Non-pigmented ciliary epithelial cell (primary cell): ENCODE data around the gene ENPP6.
"Not testable (repeated sequence)": the region's sequence is repeated elsewhere in the genome, so short reads cannot be mapped to it uniquely, and the experiment has no call there.

ENCODE experiments used
- DNase-seq: peaks from one replicate; pipeline ENCODE4 v3.0.0-alpha.2; 2010; ENCODE audit warnings: low read depth

ENPP6 gene

DNA sequence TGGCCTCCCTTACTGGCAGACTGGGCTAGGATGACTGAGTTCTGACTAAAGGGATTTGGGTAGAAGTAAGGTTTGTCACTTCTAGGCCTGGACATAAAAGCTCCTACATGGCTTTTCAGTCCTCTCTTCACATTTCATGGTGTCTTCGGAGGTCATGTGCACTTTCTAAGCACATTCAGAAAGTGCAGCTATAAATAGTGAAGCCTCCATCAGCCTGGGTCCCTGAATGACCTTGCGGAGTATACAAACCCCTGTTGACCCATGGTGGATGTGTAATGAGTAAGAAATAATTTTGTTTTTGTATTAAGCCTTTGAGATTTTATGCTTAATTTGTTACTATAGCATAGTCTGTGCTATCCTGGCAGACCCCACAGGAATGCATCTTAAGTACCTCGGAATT lies 158.6 kb downstream of the ENPP6 start:
- DNase-seq, result no peak

DNA sequence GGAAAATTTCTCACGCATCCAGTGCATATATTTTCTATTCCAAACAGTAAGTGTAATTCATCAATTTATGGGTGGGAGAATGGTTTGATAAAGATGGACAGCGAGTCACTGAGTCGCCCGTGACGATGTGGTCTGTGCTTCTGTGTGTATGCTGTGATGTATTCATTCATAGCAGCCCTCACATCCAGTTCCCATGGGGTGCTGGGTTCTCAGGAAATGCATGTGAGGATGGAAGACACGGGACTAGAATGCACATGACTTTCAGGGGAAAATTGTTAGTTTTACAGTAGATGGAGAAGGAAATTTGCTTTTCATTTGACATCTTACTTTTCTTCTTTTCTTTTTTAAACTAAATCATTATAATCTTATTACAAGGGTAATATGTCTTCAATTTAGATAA lies 159.6 kb downstream of the ENPP6 start:
- no peak for DNase-seq

DNA sequence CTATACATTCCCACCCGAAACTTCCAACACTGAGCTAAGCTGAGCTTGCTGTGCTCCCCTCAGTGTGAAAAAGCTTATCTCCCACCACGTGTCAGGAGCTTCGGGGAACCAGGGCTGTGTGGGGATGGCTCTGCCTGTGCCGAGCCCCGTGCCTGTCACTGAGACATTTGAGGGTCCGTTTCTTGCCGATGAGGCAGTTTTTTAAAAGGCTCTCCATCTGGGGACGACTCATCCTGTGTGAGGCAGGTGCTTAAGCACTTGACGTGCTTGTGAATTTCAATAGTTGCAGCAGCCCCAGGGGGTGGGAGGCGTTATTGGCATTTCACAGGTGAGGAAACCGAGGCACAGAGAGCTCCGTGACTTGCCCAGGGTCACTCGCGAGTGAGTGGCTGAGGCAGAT lies 160.8 kb downstream of the ENPP6 start:
- no peak for DNase-seq

DNA sequence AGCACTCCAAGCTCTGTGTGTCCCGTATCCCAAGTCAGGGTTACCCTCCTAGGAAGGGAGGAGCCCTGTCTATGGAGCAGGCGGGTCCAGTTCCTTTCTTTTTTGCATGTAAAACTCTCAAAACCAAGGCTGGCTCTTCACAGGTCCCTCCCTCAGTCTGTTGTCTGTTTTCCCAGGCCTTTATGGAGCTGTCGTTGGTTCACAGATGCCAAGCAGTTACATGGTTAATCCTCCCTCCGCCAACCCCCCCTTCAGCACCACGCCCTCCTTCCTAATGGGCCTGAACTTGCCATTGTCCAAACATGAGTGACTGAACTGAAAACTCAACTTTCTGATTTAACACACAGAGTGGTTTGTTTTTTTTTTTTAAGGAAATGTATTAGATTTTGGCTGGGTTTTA lies 164.2 kb downstream of the ENPP6 start:
- no peak for DNase-seq

DNA sequence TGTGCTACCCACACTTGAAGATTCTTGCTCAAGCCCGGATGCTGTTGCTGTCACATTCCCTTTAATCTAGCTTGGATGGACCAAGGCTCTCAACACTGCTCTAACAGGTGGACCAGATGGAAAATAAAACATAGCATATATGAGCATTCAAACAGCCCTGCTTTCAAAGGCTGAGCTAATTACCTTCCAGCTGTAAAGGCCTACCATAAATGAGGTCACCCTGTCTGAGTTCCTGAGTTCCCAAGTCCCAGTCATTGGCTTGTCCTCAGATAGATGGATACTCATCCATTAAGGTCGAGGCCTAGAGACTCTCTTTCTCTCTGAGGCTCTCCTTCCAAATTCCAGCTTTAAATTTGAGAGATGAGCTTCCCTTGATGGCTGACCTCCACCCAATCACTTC lies 165.1 kb downstream of the ENPP6 start:
- DNase-seq, result no peak

DNA sequence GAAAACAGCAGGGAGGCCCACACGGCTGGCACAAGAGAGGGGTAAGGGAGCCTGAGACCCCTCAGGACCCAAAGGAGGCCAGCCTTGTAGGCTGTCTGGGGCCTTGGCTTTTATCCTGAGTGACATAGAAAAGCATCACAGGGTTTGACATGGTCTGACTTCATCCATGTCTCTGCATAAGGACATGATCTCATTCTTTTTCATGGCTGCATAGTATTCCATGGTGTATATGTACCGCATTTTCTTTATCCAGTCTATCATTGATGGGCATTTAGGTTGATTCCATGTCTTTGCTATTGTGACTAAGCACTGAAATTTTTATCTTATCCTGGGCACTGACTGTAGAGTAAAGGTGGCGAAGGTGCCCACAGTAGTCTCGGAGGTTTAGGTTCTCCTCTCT lies 166.4 kb downstream of the ENPP6 start:
- DNase-seq, result not testable (repeated sequence)

DNA sequence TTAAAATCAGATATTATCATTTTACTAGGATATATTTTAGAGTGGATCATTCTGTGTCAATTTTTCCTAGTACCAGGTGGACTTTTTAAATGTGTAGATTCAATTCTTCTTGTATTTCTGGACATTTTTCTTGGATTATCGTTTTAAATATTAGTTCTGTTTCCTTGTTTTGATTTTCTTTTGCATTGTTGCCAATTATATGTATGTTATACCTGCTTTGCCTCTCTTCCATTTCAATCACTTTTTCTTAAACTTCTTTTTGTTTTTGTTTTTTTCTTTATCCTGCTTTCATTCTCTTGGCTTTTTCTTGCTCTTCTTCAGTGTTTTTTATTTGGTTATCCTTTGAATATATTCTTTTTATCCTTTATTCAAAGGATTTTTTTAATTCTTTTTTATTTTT lies 171.5 kb downstream of the ENPP6 start:
- no peak for DNase-seq

DNA sequence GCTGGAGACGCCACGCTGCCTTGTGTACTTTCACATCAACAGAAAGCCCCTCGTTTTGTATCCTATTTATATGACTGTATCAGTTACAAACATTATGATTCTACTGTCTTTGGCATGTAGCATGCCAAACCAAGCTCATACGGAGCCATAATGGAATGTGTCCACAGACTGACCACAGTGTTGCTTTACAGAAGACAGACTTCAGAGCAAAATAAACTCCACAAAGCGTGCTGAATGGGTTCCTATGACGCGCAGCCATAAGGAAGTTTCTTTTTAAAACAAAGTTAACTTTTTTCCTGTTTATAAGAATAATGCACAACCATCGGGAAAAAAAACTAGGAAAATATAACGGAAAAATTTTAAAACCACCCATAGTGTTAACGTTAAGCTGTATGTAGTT lies 176.5 kb downstream of the ENPP6 start:
- no peak for DNase-seq

DNA sequence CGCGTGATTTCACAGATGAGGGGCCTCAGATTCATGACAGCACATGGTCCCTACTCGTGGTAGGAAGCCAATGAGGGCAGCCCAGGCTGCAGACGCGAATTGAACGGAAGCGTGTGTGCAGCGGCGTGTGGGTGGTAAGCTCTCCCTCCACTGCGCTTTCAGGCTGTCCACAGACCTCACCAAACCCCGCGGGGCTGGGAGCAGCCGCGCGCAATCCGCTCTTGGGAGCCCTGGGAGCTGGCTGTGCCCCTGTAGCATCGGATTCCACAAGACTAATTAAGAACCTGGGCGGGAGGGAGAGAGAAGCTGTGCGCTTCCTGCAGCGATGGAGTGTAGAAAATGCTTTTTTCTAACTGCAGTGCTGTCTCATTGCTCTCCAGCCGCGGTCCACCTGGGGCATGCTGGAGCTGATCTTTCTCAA lies 177.7 kb downstream of the ENPP6 start:
- no peak for DNase-seq
